Endothelial cell of umbilical vein (primary cell): Measurements from ENCODE around the gene TAF6. TPM values are rescaled to one million over a fixed set of nuclear protein-coding genes. Genes with fewer than 3 reads are reported as not detected.
"Not testable (repeated sequence)": the region's sequence is repeated elsewhere in the genome, so short reads cannot be mapped to it uniquely, and the experiment has no call there.

Experiments
- BruUV-seq: library from RNA; stranded (reverse); fragments of 400-500 nt; replicated peaks from 2 replicates; lab custom pipeline; 2021; lab: Mats Ljungman, UMichigan
- CTCF ChIA-PET: fragments of 300-600, 350-600 bp; sonication (Branson Sonifier 250); formaldehyde crosslinking; loops from one replicate; lab custom pipeline; 2021; ENCODE audit warnings: antibody characterized with exemption, inconsistent platforms; lab: Charles Lee
- POLR2A ChIA-PET: fragments of 300-600, 350-600 bp; sonication (Branson Sonifier 250); formaldehyde crosslinking; loops from one replicate; lab custom pipeline; 2021; ENCODE audit warnings: antibody characterized with exemption, inconsistent platforms; lab: Charles Lee
- DNase-seq: peaks from one replicate; pipeline ENCODE4 v3.0.0-alpha.2; 2011; ENCODE audit warnings: low read depth, low spot score
- FAIRE-seq: peaks from 2 replicates; lab custom pipeline; 2011; peaks lifted over from hg19 to GRCh38; lab: Jason Lieb, UNC
- H2AFZ ChIP-seq: 2 replicates; pipeline ENCODE4 v1.6.0; 2012; ENCODE audit warnings: low read depth, low read length, control low read depth, inconsistent platforms
- H3K27ac ChIP-seq: 2 replicates; pipeline ENCODE4 v1.5.1; 2011; ENCODE audit warnings: low read depth, mild to moderate bottlenecking, control low read depth, low read length, moderate library complexity; ENCODE audit not compliant: insufficient read depth
- H3K27me3 ChIP-seq, 2 experiments: 2 replicates each; pipeline versions ENCODE4 v1.6.0 to v1.6.1; 2011; ENCODE audit warnings: low read length in 2 of 2, mixed read lengths in 1 of 2; ENCODE audit not compliant: control insufficient read depth in 2 of 2, insufficient read depth in 2 of 2
- H3K36me3 ChIP-seq, 2 experiments: 2 replicates in 1 of 2; 3 replicates in 1 of 2; pipeline ENCODE4 v1.5.1; 2011; ENCODE audit warnings: low read length in 2 of 2, mild to moderate bottlenecking in 1 of 2, moderate library complexity in 1 of 2; ENCODE audit not compliant: control insufficient read depth in 2 of 2, insufficient read depth in 2 of 2; ENCODE audit errors: extremely low read depth in 1 of 2
- H3K4me1 ChIP-seq: 3 replicates; pipeline ENCODE4 v1.5.1; 2011; ENCODE audit warnings: mild to moderate bottlenecking, low read length; ENCODE audit not compliant: control insufficient read depth, insufficient read depth; ENCODE audit errors: extremely low read depth
- H3K4me2 ChIP-seq: 2 replicates; pipeline ENCODE4 v1.6.1; 2011; ENCODE audit warnings: low read length, control low read depth, mixed read lengths; ENCODE audit not compliant: insufficient read depth
- H3K4me3 ChIP-seq, 3 experiments: fragments of 200-600 bp in 1 of 3; sonication (generic), shearing (Covaris generic) in 1 of 3; replicated peaks in 1 of 3; 2 replicates each; pipeline ENCODE4 v1.5.1; 2011 to 2016; ENCODE audit warnings: control low read depth in 3 of 3, low read length in 3 of 3, mild to moderate bottlenecking in 2 of 3, inconsistent platforms in 1 of 3, low read depth in 1 of 3, moderate library complexity in 1 of 3; ENCODE audit not compliant: insufficient read depth in 1 of 3
- H3K79me2 ChIP-seq: 2 replicates; pipeline ENCODE4 v1.6.0; 2012; ENCODE audit warnings: low read length, inconsistent platforms; ENCODE audit not compliant: control insufficient read depth, insufficient read depth
- H3K9ac ChIP-seq: replicated peaks from 2 replicates; pipeline ENCODE3; 2011; ENCODE audit warnings: low read length, control low read depth; ENCODE audit not compliant: insufficient read depth; ENCODE audit errors: extremely low read depth
- H3K9me1 ChIP-seq: replicated peaks from 3 replicates; pipeline ENCODE4 v1.6.0; 2011; ENCODE audit warnings: mild to moderate bottlenecking, low read length; ENCODE audit not compliant: control insufficient read depth, insufficient read depth; ENCODE audit errors: extremely low read depth
- H3K9me3 ChIP-seq: replicated peaks from 2 replicates; pipeline ENCODE4 v1.5.1; 2012; ENCODE audit warnings: low read length, inconsistent platforms; ENCODE audit not compliant: control insufficient read depth, insufficient read depth
- H4K20me1 ChIP-seq: replicated peaks from 2 replicates; pipeline ENCODE3; 2011; ENCODE audit warnings: mild to moderate bottlenecking, low read length; ENCODE audit not compliant: control insufficient read depth, insufficient read depth; ENCODE audit errors: extremely low read depth
- EZH2 ChIP-seq: IDR thresholded peaks from 2 replicates; pipeline ENCODE4 v1.6.1; 2012; ENCODE audit warnings: borderline replicate concordance, low read depth, mild to moderate bottlenecking, moderate library complexity, low read length, inconsistent platforms; ENCODE audit not compliant: severe bottlenecking
- FOS ChIP-seq: IDR thresholded peaks from 2 replicates; pipeline ENCODE4 v1.6.1; 2011; ENCODE audit warnings: mild to moderate bottlenecking, low read length, moderate library complexity, borderline replicate concordance; ENCODE audit not compliant: insufficient read depth
- GATA2 ChIP-seq: IDR thresholded peaks from 2 replicates; pipeline ENCODE4 v1.7.0; 2011; ENCODE audit warnings: low read depth, mild to moderate bottlenecking, moderate library complexity, mixed read lengths, low read length; ENCODE audit not compliant: insufficient read length, insufficient read depth
- POLR2A ChIP-seq: IDR thresholded peaks from 2 replicates; pipeline ENCODE4 v1.6.1; 2012; ENCODE audit warnings: low read depth, mild to moderate bottlenecking, control low read depth, low read length
- POLR2AphosphoS5 ChIP-seq: IDR thresholded peaks from 2 replicates; pipeline ENCODE4 v1.6.1; 2012; ENCODE audit warnings: low read depth, mild to moderate bottlenecking, control low read depth, low read length, moderate library complexity; ENCODE audit not compliant: insufficient read depth
- dilution Hi-C: fragments of 300-500 bp; cut with MboI; formaldehyde crosslinking; loops from one replicate; pipeline ENCODE4 v1.15.0; 2019; ENCODE audit warnings: low sequenced_read_pairs; ENCODE audit not compliant: extremely low pct_ligation_motif_present
- intact Hi-C: fragments of 100-400 bp; cut with micrococcal nuclease; formaldehyde crosslinking; loops from one replicate; pipeline ENCODE4 v1.10.0; 2022
- polyA plus RNA-seq, 4 experiments: library from polyadenylated mRNA; depleted of rRNA in 3 of 4; stranded (reverse) in 3 of 4; unstranded in 1 of 4; fragments of >200 nt; gene quantifications; 2 replicates each; pipeline versions ENCODE4 v1.2.1 to v1.2.3, GENCODE V29; 2011 to 2012; ENCODE audit warnings: missing spikeins in 1 of 4
- total RNA-seq: library from RNA; stranded (reverse); gene quantifications from 2 replicates; pipeline ENCODE4 v1.2.3, GENCODE V29; 2021

TAF6 gene
- total and polyA plus RNA-seq, 2 donors (not counting 3 experiments of a cell fraction or from before 2014, with no cell fraction given) = 32.7 to 64.6 TPM

DNA sequence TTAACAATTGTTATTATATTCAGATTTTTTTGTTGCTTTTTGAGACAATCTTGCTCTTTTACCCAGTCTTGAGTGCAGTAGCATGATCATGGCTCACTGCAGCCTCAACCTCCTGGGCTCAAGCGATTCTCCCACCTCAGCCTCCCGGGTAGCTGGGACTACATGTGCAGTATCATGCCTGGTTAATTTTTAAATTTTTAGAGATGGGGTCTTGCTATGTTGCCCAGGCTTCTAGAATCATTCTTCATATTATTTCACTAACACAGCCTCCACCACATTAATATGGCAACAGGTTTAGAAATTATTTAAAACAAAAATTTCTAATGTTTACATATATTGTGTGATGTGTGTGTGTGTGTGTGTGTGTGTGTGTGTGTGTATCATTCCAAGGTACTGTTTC, 28.1 kb upstream of the TAF6 start:
- dilution Hi-C loops = no loop called here
- intact Hi-C loops = loop anchor here (10.0 kb wide), 1 partner anchor 908 kb away; no protein-coding TSS in a partner anchor
- CTCF ChIA-PET = interaction anchor here (1.7 to 2.2 kb wide), 2 partner anchors 9 to 15 kb away, joined by 5 to 8 read pairs; no protein-coding TSS in a partner anchor

DNA sequence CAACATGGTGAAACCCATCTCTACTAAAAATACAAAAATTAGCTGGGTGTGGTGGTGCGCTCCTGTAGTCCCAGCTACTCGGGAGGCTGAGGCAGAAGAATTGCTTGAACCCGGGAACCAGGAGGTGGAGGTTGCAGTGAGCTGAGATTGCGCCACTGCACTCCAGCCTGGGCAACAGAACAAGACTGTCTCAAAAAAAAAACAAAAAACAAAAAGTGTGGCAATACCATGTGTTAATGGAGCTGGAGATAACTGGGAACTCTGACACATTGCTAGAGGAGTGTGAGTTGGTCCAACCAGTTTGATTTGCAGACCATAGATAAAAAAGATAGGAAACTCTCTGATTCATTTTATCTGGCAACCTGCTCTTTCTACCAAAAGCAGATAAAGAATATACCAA, 27.2 kb upstream of the TAF6 start:
- peaks cover 13% of the 10 kb centered on the region for H3K79me2 ChIP-seq
- H3K27ac ChIP-seq, H3K4me1 ChIP-seq, H3K9me3 ChIP-seq, DNase-seq, H4K20me1 ChIP-seq, H3K9me1 ChIP-seq, FAIRE-seq, H3K9ac ChIP-seq, H2AFZ ChIP-seq, BruUV-seq, H3K36me3 ChIP-seq, H3K27me3 ChIP-seq, dilution Hi-C loops, H3K4me2 ChIP-seq, POLR2A ChIA-PET, H3K4me3 ChIP-seq: not testable (repeated sequence)
- intact Hi-C loops = loop anchor here (10.0 kb wide), 1 partner anchor 908 kb away; no protein-coding TSS in a partner anchor
- CTCF ChIA-PET = interaction anchor here (1.5 to 1.7 kb wide), 2 partner anchors 14 to 15 kb away, joined by 4 to 5 read pairs; no protein-coding TSS in a partner anchor

More for the DNA sequence above, 28.1 kb upstream of the TAF6 start:
- Histone ChIP-seq H2AFZ (no peak overlapping the region), H3K9ac (no peak overlapping the region), H3K9me1 (no peaks in the 10 kb centered on the region), H3K79me2 (peaks cover 13% of the 10 kb centered on the region), H3K4me1 (peaks cover 6% of the 10 kb centered on the region), H3K9me3 (no peaks in the 10 kb centered on the region), H3K27me3 (no peaks in the 10 kb centered on the region), H3K36me3 (no peaks in the 10 kb centered on the region), H3K27ac (no peak overlapping the region), H4K20me1 (no peaks in the 10 kb centered on the region), H3K4me2 (no peak overlapping the region), H3K4me3 (no peak overlapping the region)
- TF ChIP-seq FOS = no peak
- no peak for TF ChIP-seq GATA2
- TF ChIP-seq EZH2 = no peak
- no peak for TF ChIP-seq POLR2A
- TF ChIP-seq POLR2AphosphoS5 = no peak
- POLR2A ChIA-PET = no interaction called here
- no peak for DNase-seq
- FAIRE-seq = no peak
- BruUV-seq = no TSS peak
